Left colon (tissue), 2 donors: ENCODE measurements around the gene IRF6. TPM values are rescaled to one million over a fixed set of nuclear protein-coding genes. Genes with fewer than 3 reads are reported as not detected.

Experiments
- ATAC-seq: fragments of 200-7000 bp; cut with Tn5 transposase; one replicate; pipeline ENCODE4 v1.9.1; 2020; ENCODE audit warnings: mild to moderate bottlenecking, moderate library complexity
- DNase-seq, 2 donors: peaks; one replicate each; pipeline ENCODE4 v3.0.0-alpha.2; 2020
- intact Hi-C, 2 donors: fragments of 100-400 bp; cut with DNase I in 1 of 2; cut with micrococcal nuclease in 1 of 2; formaldehyde crosslinking; loops; one replicate each; pipeline versions ENCODE4 v1.11.2 to v1.14.0; 2022; cut with DNase I, micrococcal nuclease
- total RNA-seq, 2 donors: library from RNA; stranded (reverse); fragmentation: NEBNext Ultra II Directional; extraction: Animal tissue kit (Norgen Biotek cat#: 25700); gene quantifications; one replicate each; pipeline ENCODE4 v1.2.1, GENCODE V29; 2021
- donor health status: DM: no; HTN: no; CAD: no.
- donor health status: DM: yes; HTN: yes; CAD: no.

Gene IRF6
- total RNA-seq, 2 donors from 2014 or later, result 92.8 to 132 TPM

DNA sequence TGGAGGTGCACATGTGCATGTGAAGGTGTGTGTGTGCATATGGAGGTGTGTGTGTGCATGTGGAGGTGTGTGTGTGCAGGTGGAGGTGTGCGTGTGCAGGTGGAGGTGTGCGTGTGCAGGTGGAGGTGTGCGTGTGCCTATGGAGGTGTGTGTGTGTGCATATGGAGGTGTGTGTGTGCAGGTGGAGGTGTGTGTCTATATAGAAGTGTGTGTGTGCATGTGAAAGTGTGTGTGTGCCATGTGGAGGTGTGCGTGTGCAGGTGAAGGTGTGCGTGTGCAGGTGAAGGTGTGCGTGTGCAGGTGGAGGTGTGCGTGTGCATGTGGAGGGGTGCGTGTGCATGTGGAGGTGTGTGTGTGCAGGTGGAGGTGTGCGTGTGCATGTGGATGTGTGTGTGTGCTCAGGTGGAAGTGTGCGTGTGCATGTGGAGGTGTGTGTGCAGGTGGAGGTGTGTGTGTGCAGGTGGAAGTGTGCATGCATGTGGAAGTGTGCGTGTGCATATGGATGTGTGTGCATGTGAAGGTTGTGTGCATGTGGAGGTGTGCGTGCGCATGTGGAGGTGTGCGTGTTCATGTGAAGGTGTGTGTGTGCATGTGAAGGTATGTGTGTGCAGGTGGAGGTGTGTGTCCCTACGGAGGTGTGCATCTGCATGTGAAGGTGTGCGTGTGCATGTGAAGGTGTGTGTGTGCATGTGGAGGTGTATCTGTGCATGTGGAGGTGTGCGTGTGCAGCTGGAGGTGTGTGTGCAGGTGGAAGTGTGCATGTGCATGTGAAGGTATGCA, 35.1 kb downstream of the IRF6 start:
- intact Hi-C loops, result no loop called here
- no peak for DNase-seq
- ATAC-seq, result no peak

DNA sequence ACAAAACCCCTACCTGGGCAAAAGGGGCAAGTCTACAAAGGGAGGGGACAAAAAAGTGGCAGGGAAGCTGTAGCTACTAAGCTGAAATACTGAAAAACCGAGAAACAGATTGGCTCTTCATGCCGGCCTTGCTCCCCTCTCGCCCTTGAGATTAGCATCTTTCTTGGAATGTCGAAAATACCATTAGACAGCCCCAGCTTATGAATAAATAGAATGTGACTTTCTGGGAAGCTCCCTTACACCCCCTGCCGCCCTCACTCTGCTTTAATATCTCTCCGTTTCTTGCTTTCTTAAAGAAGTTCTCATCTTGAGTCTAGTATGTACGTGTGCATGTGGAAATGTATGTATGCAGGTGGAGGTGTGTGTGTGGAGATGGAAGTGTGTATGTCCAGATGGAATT, 36.0 kb downstream of the IRF6 start:
- intact Hi-C loops, result no loop called here
- ATAC-seq (no peak), DNase-seq (no peak)

DNA sequence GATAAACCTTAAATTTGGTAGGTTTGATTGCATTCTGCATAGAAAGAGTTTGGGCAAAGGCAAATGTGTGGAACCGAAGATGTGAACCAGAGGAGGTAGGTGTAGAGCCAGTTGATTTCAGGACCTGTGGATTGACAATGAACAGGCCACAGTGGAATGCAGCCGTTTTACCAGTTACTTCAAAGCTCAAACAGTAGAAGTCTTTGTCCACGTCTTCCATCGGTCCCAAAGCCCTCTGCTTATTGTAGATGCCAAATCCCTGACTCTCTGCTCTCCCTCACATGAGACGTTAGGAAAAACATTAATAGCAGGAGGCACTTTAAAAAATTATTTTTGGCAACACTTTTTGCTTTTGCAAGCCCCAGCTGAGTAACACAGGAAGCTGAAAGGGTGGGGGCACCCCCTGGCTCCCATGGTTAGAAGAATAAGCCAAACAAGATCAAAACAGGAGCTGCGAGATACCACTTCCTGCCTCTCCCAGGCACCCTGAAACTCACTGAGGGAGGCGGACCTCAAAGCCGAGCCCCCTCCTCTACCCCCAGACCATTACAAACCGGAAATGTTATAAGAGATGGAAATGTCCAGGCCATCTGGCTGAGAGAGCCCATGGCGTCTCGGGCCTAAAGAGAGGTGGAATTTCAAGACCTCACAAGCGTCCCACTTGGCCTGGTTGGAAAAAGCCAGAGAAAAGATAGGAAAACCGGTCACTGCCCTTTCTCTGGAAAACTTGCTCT, 36.6 kb downstream of the IRF6 start:
- intact Hi-C loops, result no loop called here

DNA sequence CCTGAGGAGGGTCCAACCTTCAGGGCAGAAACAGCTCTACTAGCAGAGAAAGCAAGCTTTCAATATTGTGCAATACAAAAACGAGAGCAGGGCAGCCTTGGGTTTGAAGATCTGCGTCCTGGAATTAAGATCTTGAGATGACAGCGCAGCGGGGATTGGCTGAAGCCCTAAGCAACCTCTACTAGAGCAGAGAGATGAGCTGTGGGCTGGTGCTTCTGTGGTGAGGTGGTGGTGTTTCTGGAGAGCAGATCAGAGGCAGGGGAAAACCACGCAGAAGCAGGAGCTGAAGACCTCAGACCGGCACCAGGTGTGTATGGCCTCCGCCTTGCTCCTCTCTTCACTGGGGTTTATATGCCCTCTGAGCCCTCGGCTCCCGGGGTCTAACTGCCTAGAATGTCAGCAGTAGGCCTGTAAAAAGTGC, 37.6 kb downstream of the IRF6 start:
- ATAC-seq (peak; percentile 45), DNase-seq (peak; percentile 53 to 62)
- intact Hi-C loops, result no loop called here

More for the DNA sequence above, 36.6 kb downstream of the IRF6 start:
- peak; percentile 58 to 65 for DNase-seq
- peak; percentile 34 for ATAC-seq

DNA sequence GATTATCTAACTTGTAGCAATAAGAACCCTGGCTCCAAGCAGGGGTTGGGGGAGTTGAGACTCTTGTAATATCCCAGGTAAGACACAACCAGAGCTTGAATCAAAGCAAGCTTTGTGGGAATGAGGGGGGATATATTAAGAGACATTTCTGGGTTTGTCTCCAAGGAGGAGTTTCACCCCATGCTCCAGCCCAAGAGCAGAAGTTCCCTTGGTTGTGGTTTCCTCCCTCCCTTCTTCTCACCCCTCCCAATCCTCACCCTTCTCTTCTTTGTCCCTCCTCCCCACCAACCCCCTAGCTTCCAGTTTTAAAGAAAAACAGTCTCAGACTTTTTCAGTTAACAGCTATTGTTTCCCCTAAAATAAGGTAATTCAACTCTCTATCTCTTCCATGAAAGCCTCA, 38.2 kb downstream of the IRF6 start:
- DNase-seq (no peak), ATAC-seq (no peak)
- intact Hi-C loops, result no loop called here

DNA sequence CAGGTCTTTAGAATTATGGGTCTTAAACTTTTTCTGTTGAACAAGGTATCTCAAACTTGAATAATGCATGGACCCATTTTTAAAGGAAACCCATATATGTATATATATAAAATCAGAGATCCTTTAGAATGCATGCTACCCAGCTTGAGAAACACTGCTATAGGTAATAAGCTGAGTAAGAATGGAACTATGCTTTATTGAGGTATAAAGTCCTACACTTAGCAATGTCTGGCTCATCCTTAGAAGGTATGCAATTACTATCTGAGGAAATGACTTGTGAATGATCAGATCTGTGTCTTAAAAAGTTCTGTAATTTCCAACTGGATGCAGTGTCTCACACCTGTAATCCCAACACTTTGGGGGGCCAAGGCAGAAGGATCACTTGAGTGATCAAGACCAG, 38.8 kb downstream of the IRF6 start:
- no peak for DNase-seq
- ATAC-seq, result no peak
- intact Hi-C loops, result no loop called here

DNA sequence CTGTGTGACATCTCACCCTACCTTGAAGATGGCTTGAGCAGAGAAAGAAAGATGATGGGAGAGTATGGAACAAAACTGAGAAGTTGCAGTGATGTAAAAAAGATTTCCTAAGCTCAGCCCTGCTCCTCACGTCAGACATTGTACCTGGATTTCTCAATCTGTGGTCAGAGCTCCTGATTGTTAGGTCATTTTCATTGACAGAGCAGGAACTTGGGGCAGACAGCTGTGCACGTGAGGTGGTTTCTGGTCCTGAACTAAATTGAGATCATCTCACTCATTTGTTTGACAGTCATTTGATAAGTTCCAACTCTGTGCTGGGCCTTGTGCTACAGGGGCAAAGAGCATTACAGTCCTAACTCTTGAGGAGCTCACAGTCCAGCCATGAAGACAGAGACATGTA, 39.9 kb downstream of the IRF6 start:
- no peak for DNase-seq
- no peak for ATAC-seq
- intact Hi-C loops, result no loop called here

DNA sequence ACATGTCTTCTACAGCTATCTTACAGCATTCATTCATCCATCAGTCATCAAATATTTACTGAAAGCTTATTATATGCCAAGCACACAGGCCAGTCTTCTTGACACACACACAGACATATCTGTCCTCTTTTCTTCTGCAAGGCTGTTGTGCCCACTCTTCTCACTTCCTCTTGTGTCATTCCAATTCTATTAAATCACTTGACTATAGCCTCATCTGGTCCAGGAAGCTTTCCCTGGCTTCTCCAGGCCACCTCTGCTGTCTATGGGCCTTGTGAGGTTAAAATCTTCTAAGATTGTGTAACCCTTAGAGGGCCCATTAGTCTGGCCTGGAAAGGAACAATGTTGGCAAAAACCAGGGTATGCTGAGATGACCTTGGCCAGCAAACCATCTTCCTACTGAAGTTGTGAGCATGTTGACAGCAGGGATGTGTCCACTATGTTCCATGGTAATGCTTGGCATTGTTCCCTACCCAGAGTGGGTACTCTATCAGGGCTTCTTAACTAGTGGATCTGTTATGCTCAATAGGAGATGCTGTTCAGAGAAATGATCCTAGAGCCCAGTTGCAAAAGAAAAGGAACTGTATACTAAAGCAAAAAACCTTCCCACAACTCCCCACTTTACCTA, 44.8 kb downstream of the IRF6 start:
- DNase-seq (no peak), ATAC-seq (no peak)
- intact Hi-C loops, result no loop called here

DNA sequence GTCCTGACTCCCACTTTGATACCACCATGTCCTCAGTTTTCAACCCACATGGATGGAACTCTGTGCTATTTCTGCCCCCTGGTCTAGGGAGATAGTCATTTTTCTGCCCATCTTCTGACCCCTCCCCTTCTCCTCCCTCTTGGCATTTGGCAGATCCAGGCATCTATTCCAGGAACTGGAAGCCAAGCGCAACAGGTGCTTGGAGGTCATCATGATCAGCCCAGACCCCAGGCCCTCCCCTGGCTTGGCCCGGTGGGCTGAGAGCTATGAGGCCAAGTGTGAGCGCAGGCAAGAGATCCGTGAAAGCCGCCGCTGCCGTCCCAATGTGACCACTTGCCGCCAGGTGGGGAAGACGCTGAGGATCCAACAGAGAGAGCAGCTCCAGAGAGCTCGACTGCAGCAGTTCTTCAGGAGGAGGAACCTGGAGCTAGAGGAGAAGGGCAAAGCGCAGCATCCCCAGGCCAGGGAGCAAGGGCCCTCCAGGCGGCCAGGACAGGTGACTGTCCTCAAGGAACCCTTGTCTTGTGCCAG, 46.0 kb downstream of the IRF6 start:
- DNase-seq (no peak), ATAC-seq (no peak)
- intact Hi-C loops, result loop anchor here in 1 of 2 donors (10.0 kb wide), 1 partner anchor 185 kb away; no protein-coding TSS in a partner anchor

DNA sequence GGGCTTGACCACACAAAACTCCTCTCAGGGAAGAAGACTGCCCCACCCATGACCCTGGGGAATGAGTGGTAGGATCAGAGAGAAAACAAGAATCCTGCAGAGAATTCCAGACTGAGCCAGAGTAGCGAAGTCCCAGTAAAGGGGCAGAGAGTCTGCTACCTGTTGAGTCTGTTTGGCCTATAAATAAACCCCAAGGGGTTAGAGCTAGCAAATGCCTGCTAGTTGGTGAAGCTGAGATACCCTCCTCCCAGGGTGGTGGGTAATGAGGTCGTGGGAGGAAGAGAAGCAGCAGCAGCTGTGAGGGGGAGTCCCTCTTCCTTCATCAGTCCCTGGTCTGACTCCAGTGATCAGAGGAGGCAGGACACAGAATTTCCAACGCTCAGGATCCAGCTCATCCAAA, 47.5 kb downstream of the IRF6 start:
- DNase-seq, result no peak
- intact Hi-C loops, result loop anchor here in 1 of 2 donors (10.0 kb wide), 1 partner anchor 184 kb away; no protein-coding TSS in a partner anchor
- ATAC-seq, result no peak

DNA sequence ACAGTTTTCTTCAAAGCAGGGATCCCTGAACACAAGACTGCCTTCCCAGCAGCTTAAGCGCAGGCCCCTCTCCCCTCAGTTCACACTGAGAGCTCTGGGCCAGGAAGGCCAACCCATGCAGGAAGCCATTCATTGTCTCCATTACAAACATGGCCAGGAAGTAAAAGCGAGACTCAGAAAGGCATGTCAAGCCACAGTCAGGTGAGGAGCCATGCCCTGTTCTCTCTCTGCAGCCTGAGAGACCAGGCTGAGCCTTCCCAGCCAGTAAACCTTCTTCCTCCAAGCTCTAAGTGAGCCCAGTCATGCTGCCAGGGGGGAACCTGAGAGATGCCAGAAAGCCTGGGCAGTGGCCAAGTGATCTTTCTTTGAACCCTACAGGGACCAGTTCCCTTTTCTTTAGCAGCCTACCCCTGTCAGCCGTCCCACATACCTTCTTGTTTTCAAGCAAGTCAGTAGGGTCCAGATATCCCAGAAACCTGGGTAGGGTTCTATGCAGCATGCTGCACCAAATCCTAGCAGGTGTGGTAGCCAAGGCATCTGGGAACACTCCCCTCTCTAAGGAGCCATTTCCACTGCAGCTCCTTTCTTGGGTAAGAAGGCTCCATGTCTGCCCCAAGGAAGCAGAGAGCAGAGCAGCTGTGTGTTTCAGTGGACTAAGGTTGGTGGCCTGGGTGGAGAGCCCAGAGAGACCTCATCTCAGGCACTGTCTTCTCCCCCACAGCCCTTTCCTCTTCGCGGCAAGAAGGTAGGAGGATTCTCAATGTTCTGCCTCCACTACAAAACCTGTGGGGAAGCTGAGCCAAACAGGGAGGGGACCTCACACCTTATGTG, 49.1 kb downstream of the IRF6 start:
- DNase-seq (peak in 1 of 2 donors; percentile 37), ATAC-seq (no peak)
- intact Hi-C loops, result loop anchor here in 1 of 2 donors (10.0 kb wide), 1 partner anchor 182 kb away; no protein-coding TSS in a partner anchor

DNA sequence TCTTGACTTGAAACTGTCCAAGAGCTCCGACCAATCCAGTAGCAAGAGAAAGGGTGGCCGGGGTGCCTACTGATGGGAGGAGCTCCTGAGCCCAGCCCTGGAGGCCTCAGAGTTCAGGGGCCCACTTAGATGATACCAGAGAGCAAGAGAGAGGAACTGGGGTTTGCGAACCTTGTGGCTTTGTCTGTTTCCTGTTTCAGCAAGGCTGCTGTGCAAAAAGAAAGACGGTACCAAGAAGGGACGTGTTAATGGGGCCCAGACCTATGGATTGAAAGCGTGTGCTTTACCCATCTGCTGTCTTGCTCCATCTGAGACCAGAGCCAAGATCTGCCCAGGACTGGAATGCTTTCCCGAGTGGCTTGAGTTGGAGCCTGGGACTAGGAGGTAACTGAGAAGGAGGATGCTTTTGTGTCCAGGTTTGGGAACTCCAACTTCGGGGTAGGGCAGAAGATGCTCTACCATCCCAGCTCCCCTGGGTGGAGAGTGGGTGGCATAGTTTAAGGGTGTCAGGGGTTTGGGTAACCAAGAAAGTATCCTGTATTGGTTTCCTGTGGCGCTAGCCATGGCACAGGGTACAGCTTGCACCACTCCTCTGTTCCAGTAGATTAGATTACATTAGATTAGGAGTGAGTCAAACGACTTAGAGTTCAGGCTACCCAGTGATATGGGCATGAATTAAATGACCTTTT, 49.9 kb downstream of the IRF6 start, which contains the start of gene TRAF3IP3:
Gene TRAF3IP3, plus strand, starts transcription at position 128 of the 689 bp plus-strand sequence. CDS start 3,987 bp downstream, outside the sequence.
- DNase-seq, result peak; percentile 55 to 59
- intact Hi-C loops, result loop anchor here in 1 of 2 donors (10.0 kb wide), 1 partner anchor 181 kb away; no protein-coding TSS in a partner anchor
- ATAC-seq, result peak; percentile 58

DNA sequence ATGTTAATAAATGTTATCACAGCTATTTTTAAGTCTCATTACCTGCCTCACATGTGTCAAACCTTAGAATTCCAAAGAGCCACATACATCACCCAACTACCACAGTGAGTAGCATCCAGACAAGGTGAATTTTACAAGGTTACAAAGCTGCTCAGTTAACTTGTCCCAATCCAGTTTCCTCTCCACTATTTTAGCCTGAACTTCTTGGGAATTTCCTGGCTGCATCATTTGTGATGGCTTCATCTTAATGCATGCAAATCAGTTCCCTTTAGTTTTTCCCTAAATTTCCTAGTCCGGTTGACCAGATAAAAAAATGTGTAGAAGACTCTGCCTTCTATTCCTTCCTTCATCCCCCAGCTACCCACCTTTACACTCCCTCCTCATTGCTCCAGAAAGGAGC, 50.7 kb downstream of the IRF6 start:
- ATAC-seq (no peak), DNase-seq (no peak)

DNA sequence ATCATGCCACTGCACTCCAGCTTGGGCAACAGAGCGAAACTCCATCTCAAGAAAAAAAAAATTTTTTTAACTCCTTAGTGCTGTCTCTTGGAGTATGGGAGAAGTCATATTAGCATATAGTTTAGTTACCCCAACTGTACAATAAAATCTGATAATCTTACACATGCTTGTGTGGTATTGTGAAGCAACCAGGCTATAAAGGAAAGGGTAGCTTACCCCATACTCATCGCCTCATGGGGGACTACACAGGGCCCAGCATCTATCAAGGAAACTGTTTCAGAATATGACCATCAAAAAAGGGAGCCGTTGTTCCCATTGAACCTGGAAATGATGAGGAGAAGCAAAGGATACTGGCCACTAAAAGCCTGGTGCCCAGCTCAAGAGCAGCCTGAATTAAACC, 53.1 kb downstream of the IRF6 start:
- DNase-seq (no peak), ATAC-seq (no peak)
- intact Hi-C loops, result loop anchor here in 1 of 2 donors (10.0 kb wide), 1 partner anchor 178 kb away; no protein-coding TSS in a partner anchor

More for the DNA sequence above, 50.7 kb downstream of the IRF6 start:
- intact Hi-C loops, result loop anchor here in 1 of 2 donors (10.0 kb wide), 1 partner anchor 180 kb away; no protein-coding TSS in a partner anchor

DNA sequence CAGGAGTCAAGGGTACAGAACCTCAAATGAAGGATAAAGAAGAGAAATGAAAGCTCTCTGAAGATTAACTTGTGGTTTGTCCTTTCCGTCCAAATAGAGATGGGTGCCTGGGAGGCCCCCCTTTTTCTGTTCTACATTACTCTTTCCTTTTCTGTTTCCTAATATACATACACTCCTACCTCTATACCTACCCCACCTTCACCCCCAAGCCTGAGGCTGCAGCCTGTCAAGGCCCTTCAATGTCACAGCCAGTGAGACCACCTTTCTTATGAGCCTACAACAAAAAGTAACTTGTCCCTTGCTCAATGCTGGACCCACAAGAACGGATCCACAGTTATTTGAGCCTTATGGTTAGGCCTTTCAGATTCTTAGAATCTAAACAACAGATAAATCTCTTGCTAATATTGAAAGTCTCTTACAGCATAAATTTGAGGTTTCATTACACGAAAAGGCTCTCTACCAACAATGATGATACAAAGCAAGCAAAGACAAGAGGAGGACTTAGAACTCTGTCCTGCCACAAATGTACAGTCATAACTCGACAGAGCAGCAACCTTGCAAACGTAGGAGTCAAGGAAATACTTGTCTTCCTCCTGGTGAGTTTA, 54.2 kb downstream of the IRF6 start:
- DNase-seq, result no peak
- intact Hi-C loops, result loop anchor here in 1 of 2 donors (10.0 kb wide), 1 partner anchor 177 kb away; no protein-coding TSS in a partner anchor
- ATAC-seq, result no peak

DNA sequence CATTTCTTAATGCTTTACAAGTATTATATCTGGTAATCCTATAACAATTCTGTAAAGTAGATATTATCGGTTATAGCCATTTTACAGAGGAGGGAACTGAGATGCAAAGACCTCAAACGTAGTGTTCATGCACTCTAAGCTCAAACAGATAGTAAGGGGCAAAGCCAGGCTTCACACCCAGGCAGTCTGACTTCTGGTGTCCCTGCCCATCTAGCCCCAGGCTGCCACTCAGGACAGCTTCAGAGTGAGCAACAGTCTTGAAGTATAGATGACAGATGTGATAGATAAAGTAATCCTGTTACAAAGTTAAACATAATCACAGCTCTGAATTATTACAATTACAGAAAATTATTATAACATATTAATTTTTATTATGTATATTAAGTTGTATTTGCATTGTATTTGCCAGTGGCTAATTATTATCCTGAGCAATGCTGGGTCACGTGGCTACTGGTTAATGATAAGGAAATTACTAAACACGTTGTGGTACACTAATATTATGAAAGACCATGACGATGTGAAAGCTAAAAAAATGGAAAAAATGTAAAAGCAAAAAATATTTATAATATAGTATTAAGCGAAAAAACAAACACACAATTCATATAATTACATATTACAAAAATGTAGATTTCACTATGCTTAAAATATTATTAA, 56.1 kb downstream of the IRF6 start:
- DNase-seq (no peak), ATAC-seq (no peak)
- intact Hi-C loops, result loop anchor here in 1 of 2 donors (10.0 kb wide), 1 partner anchor 175 kb away; no protein-coding TSS in a partner anchor
